Left colon (tissue), 2 donors: Measurements from ENCODE around the gene CKB. TPM values are rescaled to one million over a fixed set of nuclear protein-coding genes. Genes with fewer than 3 reads are reported as not detected.
A peak's percentile ranks its signal among the peaks of the same experiment; 100 is the strongest.
"Not testable (repeated sequence)": the region's sequence is repeated elsewhere in the genome, so short reads cannot be mapped to it uniquely, and the experiment has no call there.

Experiments used
- ATAC-seq: fragments of 200-7000 bp; cut with Tn5 transposase; one replicate; pipeline ENCODE4 v1.9.1; 2020; ENCODE audit warnings: mild to moderate bottlenecking, moderate library complexity
- DNase-seq, 2 donors: peaks; one replicate each; pipeline ENCODE4 v3.0.0-alpha.2; 2020
- intact Hi-C, 2 donors: fragments of 100-400 bp; cut with DNase I in 1 of 2; cut with micrococcal nuclease in 1 of 2; formaldehyde crosslinking; loops; one replicate each; pipeline versions ENCODE4 v1.11.2 to v1.14.0; 2022; cut with DNase I, micrococcal nuclease
- total RNA-seq, 2 donors: library from RNA; stranded (reverse); fragmentation: NEBNext Ultra II Directional; extraction: Animal tissue kit (Norgen Biotek cat#: 25700); gene quantifications; one replicate each; pipeline ENCODE4 v1.2.1, GENCODE V29; 2021
- donor health status: DM: no; HTN: no; CAD: no.
- donor health status: DM: yes; HTN: yes; CAD: no.

CKB gene
- total RNA-seq, 2 donors from 2014 or later, result 1,945 to 3,680 TPM

GRCh38 chr14:103519837-103520212 is 2.8 kb downstream of the CKB start:
- intact Hi-C loops, result loop anchor here in 1 of 2 donors (2.0 kb wide), 1 partner anchor 25 kb away; no protein-coding TSS in a partner anchor

GRCh38 chr14:103519043-103519836 is 3.4 kb downstream of the CKB start:
- peak; percentile 17 to 43 for DNase-seq
- intact Hi-C loops, result loop anchor here in 1 of 2 donors (2.0 kb wide), 1 partner anchor 26 kb away; no protein-coding TSS in a partner anchor
- no peak for ATAC-seq

More at GRCh38 chr14:103519837-103520212, 2.8 kb downstream of the CKB start:
- peak; percentile 38 for DNase-seq
- ATAC-seq, result no peak

GRCh38 chr14:103518422-103519042 is 4.1 kb downstream of the CKB start:
- DNase-seq (peak; percentile 70 to 84), ATAC-seq (peak; percentile 31)
- intact Hi-C loops, result loop anchor here in 1 of 2 donors (2.0 kb wide), 1 partner anchor 26 kb away; no protein-coding TSS in a partner anchor

DNA sequence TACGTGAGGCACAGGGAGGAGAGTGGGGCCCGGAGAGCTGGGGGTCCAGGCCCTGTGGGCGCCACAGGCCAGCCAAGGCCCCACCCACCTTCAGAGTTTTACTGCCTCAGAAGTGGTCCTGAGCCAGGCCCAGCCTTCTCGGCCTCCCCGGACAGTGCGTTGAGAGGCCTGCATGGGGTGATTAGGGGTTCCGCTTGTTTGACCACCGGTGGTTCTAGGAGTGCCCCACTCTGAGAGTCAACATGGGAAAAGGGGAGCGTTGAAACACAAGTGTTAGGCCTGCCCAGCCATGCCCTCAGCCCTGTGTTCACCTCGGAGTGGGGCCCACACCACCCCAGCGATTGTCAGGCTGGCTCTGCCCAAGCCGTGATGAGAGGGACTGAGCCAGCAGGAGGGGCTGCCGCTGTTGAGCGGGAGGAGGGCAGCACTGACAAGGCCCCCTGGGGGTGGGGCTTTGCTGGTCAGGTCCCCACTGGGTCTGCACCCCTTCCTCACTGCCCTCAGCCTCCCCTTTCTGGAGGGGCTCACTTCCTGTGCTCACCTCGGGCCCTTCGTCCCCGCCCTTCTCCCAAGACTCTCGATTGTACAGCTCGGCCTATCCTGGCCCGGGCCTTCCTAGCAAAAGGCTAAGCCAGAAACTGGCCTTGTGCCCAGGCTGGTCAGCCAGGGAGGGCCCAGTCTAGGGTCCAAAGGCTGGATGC is 4.8 kb downstream of the CKB start:
- ATAC-seq, result peak; percentile 13
- DNase-seq, result peak; percentile 55 to 65
- intact Hi-C loops, result loop anchor here in 1 of 2 donors (2.0 kb wide), 1 partner anchor 27 kb away; no protein-coding TSS in a partner anchor

- ATAC-seq, result no peak
- intact Hi-C loops, result no loop called here
- DNase-seq, result peak in 1 of 2 donors; percentile 23
Observed at GRCh38 chr14:103517174-103517566, 5.5 kb downstream of the CKB start.

DNA sequence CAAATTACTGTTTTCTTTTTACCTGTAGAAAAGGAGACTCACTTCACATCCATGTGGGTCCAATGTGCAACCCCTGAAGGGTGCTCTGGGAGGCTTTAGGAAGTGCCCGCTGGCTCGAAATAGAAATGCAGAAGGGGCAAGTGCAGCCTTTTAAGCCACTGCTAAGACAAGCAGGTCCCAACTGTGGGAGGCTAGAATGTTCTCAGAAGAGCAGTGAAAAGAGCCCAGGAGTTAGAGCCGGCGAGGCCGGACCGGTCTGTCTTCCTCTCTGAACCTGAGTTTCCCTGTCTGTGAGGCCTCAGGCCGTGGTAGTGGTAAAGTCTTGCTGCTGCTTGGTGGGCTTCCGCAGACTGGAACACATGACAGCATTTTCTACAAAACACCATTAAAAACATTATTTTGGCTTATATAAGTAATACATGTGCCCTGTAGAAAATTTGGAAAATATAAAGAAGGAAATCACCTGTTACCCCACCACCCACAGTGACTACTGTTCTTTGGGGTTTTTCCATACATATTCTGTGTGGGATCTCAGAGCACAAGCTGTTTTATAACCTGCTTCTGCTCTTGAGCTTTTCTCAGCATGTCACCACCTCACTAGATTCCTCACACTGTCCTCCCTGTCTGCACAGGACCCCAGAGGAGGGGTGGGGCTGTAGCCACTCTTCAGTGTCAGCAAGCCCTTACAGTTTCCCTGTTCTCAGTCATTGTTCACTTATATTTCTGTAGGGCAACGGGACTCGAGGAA is 6.0 kb downstream of the CKB start:
- intact Hi-C loops, result no loop called here
- DNase-seq (peak in 1 of 2 donors; percentile 15), ATAC-seq (no peak)

GRCh38 chr14:103514596-103515421 is 7.8 kb downstream of the CKB start:
- peak in 1 of 2 donors; percentile 20 for DNase-seq
- intact Hi-C loops, result no loop called here
- no peak for ATAC-seq

- DNase-seq (peak; percentile 59 to 78), ATAC-seq (peak; percentile 70)
- intact Hi-C loops, result no loop called here
Observed at GRCh38 chr14:103512701-103513611, 9.7 kb downstream of the CKB start.

DNA sequence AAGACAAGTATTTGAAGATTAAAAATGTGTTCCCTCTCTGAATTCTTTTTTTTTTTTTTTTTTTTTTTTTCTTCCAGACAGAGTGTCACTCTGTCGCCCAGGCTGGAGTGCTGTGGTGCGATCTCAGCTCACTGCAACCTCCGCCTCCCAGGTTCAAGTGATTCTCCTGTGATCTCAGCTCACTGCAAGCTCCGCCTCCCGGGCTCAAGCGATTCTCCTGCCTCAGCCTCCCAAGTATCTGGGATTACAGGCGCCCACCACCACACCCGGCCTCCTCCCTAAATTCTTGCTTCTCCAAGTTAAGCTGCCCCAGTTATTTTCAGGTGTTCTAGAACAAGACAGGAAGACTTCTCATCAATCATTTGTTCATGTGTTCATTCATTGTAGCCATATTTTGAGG is 10.4 kb downstream of the CKB start:
- peak in 1 of 2 donors; percentile 14 for DNase-seq
- intact Hi-C loops, ATAC-seq: not testable (repeated sequence)

- intact Hi-C loops, result no loop called here
- ATAC-seq (no peak), DNase-seq (peak in 1 of 2 donors; percentile 22)
Observed at GRCh38 chr14:103510724-103511693, 11.6 kb downstream of the CKB start.

DNA sequence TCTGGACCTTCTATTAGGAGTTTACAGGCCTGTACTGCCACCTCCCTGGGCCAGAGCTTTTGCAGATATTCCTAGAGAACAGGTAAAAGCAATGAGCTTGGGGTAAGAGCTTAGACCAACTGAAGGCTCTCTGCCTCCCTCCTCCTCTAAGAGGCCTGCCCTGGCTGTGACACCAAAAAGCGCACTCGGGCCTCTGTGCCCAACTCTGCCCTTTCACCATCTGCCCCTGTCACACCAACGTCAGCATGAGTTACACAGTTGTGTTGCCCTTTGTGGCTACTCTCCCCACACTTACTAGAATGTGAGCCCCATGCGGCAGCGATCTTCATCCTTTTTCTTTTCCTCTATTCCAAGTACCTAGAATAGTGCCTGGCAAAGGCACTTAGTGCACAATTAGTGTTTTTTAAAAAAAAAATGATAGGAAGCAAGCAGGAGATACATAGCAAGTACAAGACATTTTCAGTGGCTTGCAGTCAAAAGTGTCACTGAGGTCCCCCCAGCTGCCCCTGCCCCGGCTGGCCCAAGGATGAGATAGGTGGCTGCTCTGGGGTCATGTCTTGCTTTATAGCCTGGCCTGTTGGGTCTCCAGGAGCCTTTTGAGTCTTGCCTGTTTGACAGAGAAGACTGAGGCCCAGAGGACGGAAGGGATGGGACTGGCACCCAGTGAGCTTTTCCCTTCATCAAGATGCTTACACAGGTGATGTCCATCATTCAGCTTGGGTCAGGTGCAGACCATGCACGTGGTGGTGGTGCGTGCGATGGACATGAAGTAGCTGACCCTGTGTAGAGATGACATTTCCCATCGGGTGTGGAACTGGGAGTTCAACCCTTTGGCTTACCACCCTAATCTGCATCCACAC is 12.5 kb downstream of the CKB start:
- DNase-seq (peak in 1 of 2 donors; percentile 16), ATAC-seq (no peak)
- intact Hi-C loops, result no loop called here

DNA sequence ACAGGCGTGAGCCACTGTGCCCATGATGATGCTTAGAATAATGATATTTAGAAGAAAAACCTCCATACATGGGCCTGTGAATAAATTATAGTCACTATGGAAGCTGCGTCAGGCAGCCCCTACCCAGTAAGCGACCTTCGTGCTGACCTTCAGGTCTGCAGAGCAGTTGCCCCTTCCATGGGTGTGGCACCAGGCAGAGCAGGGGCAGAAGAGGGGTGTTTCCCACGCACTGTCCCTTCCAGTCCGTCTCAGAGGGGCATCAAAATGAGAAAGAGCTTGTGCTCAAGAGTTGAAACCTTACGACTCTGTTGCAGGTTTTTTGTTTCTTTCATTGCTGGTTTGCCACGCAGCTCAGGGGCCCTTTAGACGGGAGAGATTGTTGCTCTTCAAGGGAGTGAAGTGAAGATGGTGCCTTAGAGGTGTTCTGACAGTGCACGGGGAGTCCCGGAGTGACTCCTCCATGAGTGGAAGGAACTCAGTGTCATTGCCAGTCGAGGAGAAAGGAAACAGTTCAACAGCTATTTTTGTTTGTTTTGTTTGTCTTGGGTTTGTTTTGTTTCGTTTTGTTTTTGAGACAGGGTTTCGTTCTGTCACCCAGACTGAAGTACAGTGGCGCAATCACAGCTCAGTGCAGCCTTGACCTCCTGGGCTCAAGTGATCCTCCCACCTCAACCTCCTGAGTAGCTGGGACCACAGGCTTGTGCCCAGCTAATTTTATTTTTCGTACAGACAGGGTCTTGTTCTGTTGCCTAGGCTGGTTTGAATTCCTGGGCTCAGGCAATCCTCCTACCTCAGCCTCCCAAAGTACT is 13.9 kb downstream of the CKB start:
- intact Hi-C loops, result no loop called here
- ATAC-seq (no peak), DNase-seq (no peak)

GRCh38 chr14:103507751-103508150 is 14.9 kb downstream of the CKB start:
- DNase-seq (no peak), ATAC-seq (no peak)
- intact Hi-C loops, result no loop called here

- DNase-seq (no peak), ATAC-seq (no peak)
- intact Hi-C loops, result loop anchor here in 1 of 2 donors (5.0 kb wide), 1 partner anchor 42 kb away; no protein-coding TSS in a partner anchor
Observed at GRCh38 chr14:103504991-103505565, 17.6 kb downstream of the CKB start.
